Measurements from ENCODE around the gene ZDHHC14. TPM values are rescaled to one million over a fixed set of nuclear protein-coding genes. Genes with fewer than 3 reads are reported as not detected.
A peak's percentile ranks its signal among the peaks of the same experiment; 100 is the strongest.

Gene ZDHHC14
- total and polyA plus RNA-seq, 3 donors from 2014 or later, result 28.5 to 74.9 (median 67.9) TPM

DNA sequence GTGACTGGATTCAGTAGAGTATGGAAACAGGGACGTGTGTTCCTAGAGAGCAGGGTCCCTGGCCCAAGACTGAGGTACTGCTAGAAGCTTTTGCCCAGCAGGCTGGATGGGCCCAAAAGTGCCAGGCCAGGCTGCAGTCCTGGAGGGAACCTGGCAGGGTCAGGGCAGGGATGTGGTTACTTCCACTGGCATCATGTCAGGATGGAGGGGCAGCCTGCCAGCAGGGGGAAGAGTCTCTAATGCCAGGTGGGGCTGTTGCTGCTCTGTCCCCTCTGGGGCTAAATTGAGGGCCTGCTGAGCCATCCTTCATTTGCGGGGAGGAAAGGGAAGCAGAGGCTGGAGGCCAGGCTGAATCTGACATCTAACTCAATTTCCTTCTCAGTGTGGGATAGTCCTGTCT, 17.2 kb downstream of the ZDHHC14 start:
- TF ChIP-seq, protein P1, sequence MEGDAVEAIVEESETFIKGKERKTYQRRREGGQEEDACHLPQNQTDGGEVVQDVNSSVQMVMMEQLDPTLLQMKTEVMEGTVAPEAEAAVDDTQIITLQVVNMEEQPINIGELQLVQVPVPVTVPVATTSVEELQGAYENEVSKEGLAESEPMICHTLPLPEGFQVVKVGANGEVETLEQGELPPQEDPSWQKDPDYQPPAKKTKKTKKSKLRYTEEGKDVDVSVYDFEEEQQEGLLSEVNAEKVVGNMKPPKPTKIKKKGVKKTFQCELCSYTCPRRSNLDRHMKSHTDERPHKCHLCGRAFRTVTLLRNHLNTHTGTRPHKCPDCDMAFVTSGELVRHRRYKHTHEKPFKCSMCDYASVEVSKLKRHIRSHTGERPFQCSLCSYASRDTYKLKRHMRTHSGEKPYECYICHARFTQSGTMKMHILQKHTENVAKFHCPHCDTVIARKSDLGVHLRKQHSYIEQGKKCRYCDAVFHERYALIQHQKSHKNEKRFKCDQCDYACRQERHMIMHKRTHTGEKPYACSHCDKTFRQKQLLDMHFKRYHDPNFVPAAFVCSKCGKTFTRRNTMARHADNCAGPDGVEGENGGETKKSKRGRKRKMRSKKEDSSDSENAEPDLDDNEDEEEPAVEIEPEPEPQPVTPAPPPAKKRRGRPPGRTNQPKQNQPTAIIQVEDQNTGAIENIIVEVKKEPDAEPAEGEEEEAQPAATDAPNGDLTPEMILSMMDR (IDR thresholded peaks at IDR 0.05), result no peak
- no peak for TF ChIP-seq POLR2A (IDR thresholded peaks at IDR 0.05)
- peak overlapping the region; percentile 39 to 61 for H3K27ac ChIP-seq
- H3K9me3 ChIP-seq, result no peaks in the 10 kb centered on the region
- no peak overlapping the region for H3K4me3 ChIP-seq
- peaks cover 23% of the 10 kb centered on the region for H3K4me1 ChIP-seq
- intact Hi-C loops (cut with DNase I; ENCODE audit: low total_unique reads), result no loop called here
- no peak for DNase-seq
- H3K36me3 ChIP-seq (ENCODE audit: low read depth, missing control alignments), result no peaks in the 10 kb centered on the region
- 47 to 82% methylated on average over 1 to 2 of the region's 2 CpGs for WGBS, 2 donors
- H3K27me3 ChIP-seq, result no peaks in the 10 kb centered on the region

DNA sequence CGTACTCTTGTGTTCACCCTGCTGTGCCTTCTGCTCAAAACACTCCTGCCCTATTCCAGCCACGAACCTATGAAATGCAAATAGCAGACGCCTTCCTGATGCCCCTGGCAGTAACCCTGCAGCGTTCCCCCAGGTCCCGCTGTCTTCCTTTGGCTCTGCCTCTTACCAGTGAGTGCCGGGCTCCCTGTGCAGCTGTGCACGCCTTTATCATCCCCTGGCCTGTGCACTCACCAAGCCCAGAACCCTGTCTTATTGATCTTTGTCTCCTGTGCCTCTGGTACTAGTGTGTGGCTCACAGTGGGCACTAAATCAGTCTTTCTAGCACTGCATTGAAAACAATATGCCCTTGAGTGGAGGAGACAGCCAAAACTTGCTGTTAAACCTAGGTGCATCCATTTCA, 19.7 kb downstream of the ZDHHC14 start:
- Histone ChIP-seq H3K27me3 (no peaks in the 10 kb centered on the region), H3K4me1 (peaks cover 10% of the 10 kb centered on the region), H3K4me3 (no peak overlapping the region), H3K27ac (no peak overlapping the region), H3K9me3 (no peaks in the 10 kb centered on the region), H3K36me3 (ENCODE audit: low read depth, missing control alignments) (no peaks in the 10 kb centered on the region)
- WGBS, 2 donors, result 79 to 84% methylated on average over 7 of the region's 7 CpGs
- TF ChIP-seq, protein P1 (IDR thresholded peaks at IDR 0.05), result no peak
- intact Hi-C loops (cut with DNase I; ENCODE audit: low total_unique reads), result no loop called here
- DNase-seq, result no peak

DNA sequence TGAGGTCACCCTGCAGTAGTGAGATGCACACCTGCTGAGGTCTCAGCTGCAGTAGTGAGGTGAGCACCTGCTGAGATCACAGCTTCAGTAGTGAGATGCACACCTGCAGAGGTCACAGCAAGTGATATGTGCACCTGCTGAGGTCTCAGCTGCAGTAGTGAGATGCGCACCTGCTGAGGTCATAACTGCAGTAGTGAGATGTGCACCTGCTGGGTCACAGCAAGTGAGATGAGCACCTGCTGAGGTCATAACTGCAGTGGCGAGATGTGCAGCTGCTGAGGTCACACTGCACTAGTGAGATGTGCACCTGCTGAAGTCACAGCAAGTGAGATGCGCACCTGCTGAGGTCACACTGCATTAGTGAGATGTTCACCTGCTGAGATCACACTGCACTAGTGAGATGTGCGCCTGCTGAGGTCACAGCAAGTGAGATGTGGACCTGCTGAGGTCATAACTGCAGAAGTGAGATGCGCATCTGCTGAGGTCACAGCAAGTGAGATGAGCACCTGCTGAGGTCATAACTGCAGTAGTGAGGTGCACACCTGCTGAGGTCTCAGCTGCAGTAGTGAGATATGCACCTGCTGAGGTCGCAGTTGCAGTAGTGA, 20.8 kb downstream of the ZDHHC14 start:
- no peak overlapping the region for H3K4me3 ChIP-seq
- no peaks in the 10 kb centered on the region for H3K36me3 ChIP-seq (ENCODE audit: low read depth, missing control alignments)
- DNase-seq, result no peak
- H3K4me1 ChIP-seq, result peaks cover 9% of the 10 kb centered on the region
- 82 to 90% methylated on average over 1 to 6 of the region's 6 CpGs for WGBS, 2 donors
- no peaks in the 10 kb centered on the region for H3K27me3 ChIP-seq
- TF ChIP-seq, protein P1 (IDR thresholded peaks at IDR 0.05), result no peak
- TF ChIP-seq POLR2A (IDR thresholded peaks at IDR 0.05), result no peak
- H3K27ac ChIP-seq, result no peak overlapping the region
- H3K9me3 ChIP-seq, result no peaks in the 10 kb centered on the region
- intact Hi-C loops (cut with DNase I; ENCODE audit: low total_unique reads), result no loop called here

DNA sequence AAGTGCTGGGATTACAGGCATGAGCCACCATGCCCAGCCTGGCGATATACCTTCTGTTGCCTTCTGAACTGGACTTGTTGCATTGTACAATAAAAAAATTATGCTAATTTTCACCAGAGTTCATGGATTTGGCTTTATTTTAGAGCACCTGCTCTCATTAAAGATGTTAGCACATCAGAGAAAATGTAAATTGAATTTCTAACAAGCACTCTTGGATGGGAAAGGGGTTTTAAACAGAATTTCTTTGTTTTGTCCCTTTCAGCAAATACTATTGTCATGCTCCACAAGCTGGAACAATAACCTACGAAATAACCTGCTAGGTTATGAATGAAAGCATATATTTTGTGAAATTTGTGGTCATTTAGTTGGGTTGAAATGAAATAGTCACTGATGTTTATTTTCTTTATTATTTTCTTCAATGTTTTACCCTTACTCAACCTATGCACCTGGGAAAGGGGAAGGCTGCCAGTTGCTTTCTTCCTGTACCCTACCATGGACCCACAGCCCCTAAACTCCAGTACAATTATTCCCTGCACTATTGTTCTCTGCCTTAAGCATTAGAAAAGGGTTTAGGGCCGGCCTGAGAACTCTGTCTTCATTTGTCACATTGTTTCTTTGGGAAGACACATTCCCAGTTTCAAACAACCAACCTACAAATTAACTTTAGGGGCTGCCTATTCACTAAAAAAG, 22.2 kb downstream of the ZDHHC14 start:
- Histone ChIP-seq H3K4me3 (no peak overlapping the region), H3K4me1 (peaks cover 13% of the 10 kb centered on the region), H3K27ac (no peak overlapping the region), H3K9me3 (no peaks in the 10 kb centered on the region), H3K27me3 (no peaks in the 10 kb centered on the region), H3K36me3 (ENCODE audit: low read depth, missing control alignments) (no peaks in the 10 kb centered on the region)
- DNase-seq, result no peak
- no peak for TF ChIP-seq POLR2A (IDR thresholded peaks at IDR 0.05)
- TF ChIP-seq, protein P1 (IDR thresholded peaks at IDR 0.05), result no peak
- WGBS, 2 donors, result 73 to 79% methylated on average over 3 of the region's 3 CpGs
- intact Hi-C loops (cut with DNase I; ENCODE audit: low total_unique reads), result no loop called here

DNA sequence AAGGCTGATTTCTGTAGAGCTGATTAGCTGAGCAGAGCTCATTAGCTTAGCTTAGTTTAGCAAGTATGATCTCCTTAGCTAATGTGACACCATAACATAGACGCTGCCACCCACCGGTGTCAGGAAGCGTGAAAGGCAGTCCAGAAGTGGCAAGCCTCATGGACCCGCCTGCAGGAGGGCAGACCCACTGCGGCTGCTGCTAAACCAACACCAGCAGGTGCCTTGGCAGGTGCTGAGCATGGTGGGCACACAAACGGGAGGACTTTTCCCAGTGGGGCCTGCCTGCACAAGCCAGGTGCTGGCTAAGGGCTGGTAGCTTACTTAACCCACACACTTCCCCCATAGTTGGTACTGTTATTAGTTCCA, 22.7 kb downstream of the ZDHHC14 start:
- no peak overlapping the region for H3K4me3 ChIP-seq
- no peaks in the 10 kb centered on the region for H3K36me3 ChIP-seq (ENCODE audit: low read depth, missing control alignments)
- intact Hi-C loops (cut with DNase I; ENCODE audit: low total_unique reads), result no loop called here
- H3K27me3 ChIP-seq, result no peaks in the 10 kb centered on the region
- H3K27ac ChIP-seq, result no peak overlapping the region
- TF ChIP-seq, protein P1 (IDR thresholded peaks at IDR 0.05), result no peak
- 87 to 92% methylated on average over 6 of the region's 6 CpGs for WGBS, 2 donors
- H3K9me3 ChIP-seq, result no peaks in the 10 kb centered on the region
- DNase-seq, result no peak
- H3K4me1 ChIP-seq, result peaks cover 11% of the 10 kb centered on the region
